ENCODE measurements around the gene TMEM213.

DNA sequence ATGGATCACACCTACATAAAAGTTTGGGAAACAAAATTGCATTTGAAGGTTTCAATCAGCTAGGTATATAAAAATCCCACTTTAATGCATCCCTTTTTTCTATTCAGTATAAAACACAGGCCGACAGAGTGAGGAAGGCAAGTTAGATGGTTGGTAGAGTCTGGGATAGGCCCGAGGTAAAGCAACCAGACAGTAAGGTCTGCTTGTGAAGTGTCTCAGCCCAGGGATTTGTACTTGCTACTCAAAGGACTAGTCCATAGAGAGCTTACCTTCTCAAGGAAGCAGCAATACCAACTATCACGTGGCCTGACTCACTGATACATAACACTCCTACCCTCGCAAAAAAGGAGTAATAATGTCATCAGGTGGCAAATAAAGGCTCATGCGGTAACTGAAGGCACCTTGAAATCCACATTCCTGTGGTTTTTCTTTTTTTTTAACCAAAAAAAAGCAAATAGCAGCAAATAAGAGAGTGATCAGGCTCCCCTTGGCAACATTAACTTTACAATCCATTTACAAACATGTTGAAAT lies 56.4 kb downstream of the TMEM213 start:
- TF ChIP-seq, protein P1, sequence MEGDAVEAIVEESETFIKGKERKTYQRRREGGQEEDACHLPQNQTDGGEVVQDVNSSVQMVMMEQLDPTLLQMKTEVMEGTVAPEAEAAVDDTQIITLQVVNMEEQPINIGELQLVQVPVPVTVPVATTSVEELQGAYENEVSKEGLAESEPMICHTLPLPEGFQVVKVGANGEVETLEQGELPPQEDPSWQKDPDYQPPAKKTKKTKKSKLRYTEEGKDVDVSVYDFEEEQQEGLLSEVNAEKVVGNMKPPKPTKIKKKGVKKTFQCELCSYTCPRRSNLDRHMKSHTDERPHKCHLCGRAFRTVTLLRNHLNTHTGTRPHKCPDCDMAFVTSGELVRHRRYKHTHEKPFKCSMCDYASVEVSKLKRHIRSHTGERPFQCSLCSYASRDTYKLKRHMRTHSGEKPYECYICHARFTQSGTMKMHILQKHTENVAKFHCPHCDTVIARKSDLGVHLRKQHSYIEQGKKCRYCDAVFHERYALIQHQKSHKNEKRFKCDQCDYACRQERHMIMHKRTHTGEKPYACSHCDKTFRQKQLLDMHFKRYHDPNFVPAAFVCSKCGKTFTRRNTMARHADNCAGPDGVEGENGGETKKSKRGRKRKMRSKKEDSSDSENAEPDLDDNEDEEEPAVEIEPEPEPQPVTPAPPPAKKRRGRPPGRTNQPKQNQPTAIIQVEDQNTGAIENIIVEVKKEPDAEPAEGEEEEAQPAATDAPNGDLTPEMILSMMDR (IDR thresholded peaks at IDR 0.05; ENCODE audit: insufficient read depth, low read depth, low read length) = no peak
- no peak for TF ChIP-seq EZH2 (IDR thresholded peaks at IDR 0.05; ENCODE audit: insufficient read depth, low read length)
